ENCODE measurements around the gene PIP5K1C.

DNA sequence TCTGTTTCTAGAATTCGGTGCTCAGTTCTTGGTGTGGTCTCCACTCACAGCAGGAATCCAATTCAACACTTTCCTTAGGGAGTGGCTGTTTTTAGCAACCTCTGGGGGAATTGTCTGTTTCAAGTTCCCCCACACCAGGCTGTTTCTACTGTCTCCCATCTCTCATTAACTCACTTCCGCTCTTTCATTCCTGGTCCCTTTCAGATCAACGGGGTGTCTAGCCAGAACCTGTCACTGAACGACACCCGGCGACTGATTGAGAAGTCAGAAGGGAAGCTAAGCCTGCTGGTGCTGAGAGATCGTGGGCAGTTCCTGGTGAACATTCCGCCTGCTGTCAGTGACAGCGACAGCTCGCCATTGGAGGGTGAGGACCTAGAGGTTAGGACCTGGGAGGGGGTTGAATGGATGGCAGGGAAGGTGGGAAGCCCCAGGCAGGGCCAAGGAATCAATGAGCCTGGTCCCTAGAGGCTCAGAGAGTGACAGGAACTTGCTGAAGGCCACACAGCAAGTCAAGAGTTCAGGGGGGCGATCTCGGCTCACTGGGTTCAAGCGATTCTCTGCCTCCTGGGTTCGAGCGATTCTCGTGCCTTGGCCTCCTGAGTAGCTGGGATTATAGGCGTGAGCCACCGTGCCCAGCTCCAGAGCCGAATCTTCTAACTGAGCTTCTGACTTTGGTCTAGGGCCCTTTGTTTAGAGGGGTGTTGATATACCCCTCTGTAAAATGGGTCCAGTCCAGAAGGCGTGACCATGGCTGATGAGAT, 33.5 kb upstream of the PIP5K1C start:
- TF ChIP-seq POLR2A (IDR thresholded peaks at IDR 0.05): no peak
- TF ChIP-seq, protein P1, sequence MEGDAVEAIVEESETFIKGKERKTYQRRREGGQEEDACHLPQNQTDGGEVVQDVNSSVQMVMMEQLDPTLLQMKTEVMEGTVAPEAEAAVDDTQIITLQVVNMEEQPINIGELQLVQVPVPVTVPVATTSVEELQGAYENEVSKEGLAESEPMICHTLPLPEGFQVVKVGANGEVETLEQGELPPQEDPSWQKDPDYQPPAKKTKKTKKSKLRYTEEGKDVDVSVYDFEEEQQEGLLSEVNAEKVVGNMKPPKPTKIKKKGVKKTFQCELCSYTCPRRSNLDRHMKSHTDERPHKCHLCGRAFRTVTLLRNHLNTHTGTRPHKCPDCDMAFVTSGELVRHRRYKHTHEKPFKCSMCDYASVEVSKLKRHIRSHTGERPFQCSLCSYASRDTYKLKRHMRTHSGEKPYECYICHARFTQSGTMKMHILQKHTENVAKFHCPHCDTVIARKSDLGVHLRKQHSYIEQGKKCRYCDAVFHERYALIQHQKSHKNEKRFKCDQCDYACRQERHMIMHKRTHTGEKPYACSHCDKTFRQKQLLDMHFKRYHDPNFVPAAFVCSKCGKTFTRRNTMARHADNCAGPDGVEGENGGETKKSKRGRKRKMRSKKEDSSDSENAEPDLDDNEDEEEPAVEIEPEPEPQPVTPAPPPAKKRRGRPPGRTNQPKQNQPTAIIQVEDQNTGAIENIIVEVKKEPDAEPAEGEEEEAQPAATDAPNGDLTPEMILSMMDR (IDR thresholded peaks at IDR 0.05): no peak
- no peak for TF ChIP-seq POLR2AphosphoS5 (IDR thresholded peaks at IDR 0.05)

All from breast epithelium (tissue), 3 donors.